Activated CD8-positive, alpha-beta T cell treated with anti-CD3 and anti-CD28 coated beads for 36 hours (primary cell): ENCODE results near the gene ADAMTSL4. TPM values are rescaled to one million over a fixed set of nuclear protein-coding genes. Genes with fewer than 3 reads are reported as not detected.

Source experiments
- ATAC-seq: fragments of 200-7000 bp; cut with Tn5 transposase; one replicate; pipeline ENCODE4 v1.10.0; 2021; ENCODE audit warnings: mild to moderate bottlenecking, moderate library complexity
- CTCF ChIA-PET: fragments of 350-600 bp; sonication (Branson Sonifier 250); formaldehyde crosslinking; loops from one replicate; lab custom pipeline; 2021; ENCODE audit warnings: antibody characterized with exemption; lab: Charles Lee
- POLR2A ChIA-PET: fragments of 350-600 bp; sonication (Branson Sonifier 250); formaldehyde crosslinking; loops from one replicate; lab custom pipeline; 2021; ENCODE audit warnings: antibody characterized with exemption; lab: Charles Lee
- DNase-seq: peaks from one replicate; pipeline ENCODE4 v3.0.0-alpha.2; 2020
- H3K27ac Mint-ChIP-seq: one replicate; pipeline ENCODE4 v1.8.0; 2021; ENCODE audit warnings: mild to moderate bottlenecking, mixed read lengths
- H3K27me3 Mint-ChIP-seq: one replicate; pipeline ENCODE4 v1.8.0; 2021; ENCODE audit warnings: mixed read lengths
- H3K36me3 Mint-ChIP-seq: one replicate; pipeline ENCODE4 v1.8.0; 2021; ENCODE audit warnings: low read depth, mixed read lengths
- H3K4me1 Mint-ChIP-seq: one replicate; pipeline ENCODE4 v1.8.0; 2021; ENCODE audit warnings: low read depth, mixed read lengths
- H3K4me3 Mint-ChIP-seq: one replicate; pipeline ENCODE4 v1.8.0; 2021; ENCODE audit warnings: mild to moderate bottlenecking, moderate library complexity, mixed read lengths
- H3K9me3 Mint-ChIP-seq: one replicate; pipeline ENCODE4 v1.8.0; 2021; ENCODE audit warnings: mixed read lengths
- CTCF ChIP-seq: fragments of 200-600 bp; IDR thresholded peaks from one replicate; pipeline ENCODE4 v1.8.0; 2022; ENCODE audit warnings: antibody characterized with exemption, mild to moderate bottlenecking
- intact Hi-C: fragments of 100-400 bp; cut with micrococcal nuclease; formaldehyde crosslinking; loops from one replicate; pipeline ENCODE4 v1.10.0; 2022
- total RNA-seq, 2 experiments: library from RNA; stranded (reverse); gene quantifications; one replicate each; pipeline ENCODE4 v1.2.3, GENCODE V29; 2021

Gene ADAMTSL4
- total RNA-seq, 2 experiments from 2014 or later: 0.11 to 0.20 TPM

GRCh38 chr1:150530491-150531159 is 18.6 kb upstream of the ADAMTSL4 start:
- POLR2A ChIA-PET: interaction anchor here (0.9 kb wide), 1 partner anchor 16 kb away, joined by 3 read pairs; no protein-coding TSS in a partner anchor
- Mint-ChIP-seq H3K4me1 (no peaks in the 10 kb centered on the region), H3K27me3 (no peaks in the 10 kb centered on the region), H3K4me3 (no peak overlapping the region), H3K27ac (no peak overlapping the region), H3K9me3 (no peaks in the 10 kb centered on the region), H3K36me3 (no peaks in the 10 kb centered on the region)
- intact Hi-C loops: no loop called here
- no peak for TF ChIP-seq CTCF
- no peak for ATAC-seq
- DNase-seq: no peak
- CTCF ChIA-PET: interaction anchor here (3.3 kb wide), 1 partner anchor 10 kb away, joined by 22 read pairs; no protein-coding TSS in a partner anchor

GRCh38 chr1:150532860-150533259 is 16.3 kb upstream of the ADAMTSL4 start:
- no peak overlapping the region for H3K27ac Mint-ChIP-seq
- CTCF ChIA-PET: interaction anchor here (0.6 to 3.3 kb wide), 28 partner anchors 9 to 467 kb away, joined by 3 to 30 read pairs (median 4); partner anchors contain the start of genes CTSK and FALEC
- ATAC-seq (no peak), DNase-seq (no peak)
- H3K9me3 Mint-ChIP-seq: no peaks in the 10 kb centered on the region
- no peaks in the 10 kb centered on the region for H3K4me1 Mint-ChIP-seq
- H3K36me3 Mint-ChIP-seq: no peaks in the 10 kb centered on the region
- intact Hi-C loops: no loop called here
- no peak for TF ChIP-seq CTCF
- H3K27me3 Mint-ChIP-seq: no peaks in the 10 kb centered on the region
- POLR2A ChIA-PET: no interaction called here
- H3K4me3 Mint-ChIP-seq: no peak overlapping the region

GRCh38 chr1:150534002-150534401 is 15.2 kb upstream of the ADAMTSL4 start:
- intact Hi-C loops: no loop called here
- Mint-ChIP-seq H3K4me1 (no peaks in the 10 kb centered on the region), H3K36me3 (no peaks in the 10 kb centered on the region), H3K4me3 (no peak overlapping the region), H3K9me3 (no peaks in the 10 kb centered on the region), H3K27ac (no peak overlapping the region), H3K27me3 (no peaks in the 10 kb centered on the region)
- DNase-seq (no peak), ATAC-seq (no peak)
- ChIA-PET POLR2A (no interaction called here), CTCF (interaction anchor here (1.5 to 3.3 kb wide), 6 partner anchors 9 to 278 kb away, joined by 4 to 22 read pairs (median 10); partner anchors contain the start of gene CTSK)
- TF ChIP-seq CTCF: no peak

GRCh38 chr1:150535511-150536287 is 13.5 kb upstream of the ADAMTSL4 start:
- Mint-ChIP-seq H3K4me3 (no peak overlapping the region), H3K36me3 (no peaks in the 10 kb centered on the region), H3K4me1 (no peaks in the 10 kb centered on the region), H3K9me3 (no peaks in the 10 kb centered on the region), H3K27me3 (no peaks in the 10 kb centered on the region), H3K27ac (no peak overlapping the region)
- intact Hi-C loops: no loop called here
- no peak for TF ChIP-seq CTCF
- ATAC-seq (no peak), DNase-seq (no peak)
- ChIA-PET POLR2A (interaction anchor here (0.7 kb wide), 1 partner anchor 20 kb away, joined by 3 read pairs; no protein-coding TSS in a partner anchor), CTCF (interaction anchor here (1.0 to 2.4 kb wide), 2 partner anchors 24 to 70 kb away, joined by 3 to 10 read pairs; no protein-coding TSS in a partner anchor)
